GM23338 (cell line): ENCODE measurements around the gene EPHB1. TPM values are rescaled to one million over a fixed set of nuclear protein-coding genes. Genes with fewer than 3 reads are reported as not detected.
A peak's percentile ranks its signal among the peaks of the same experiment; 100 is the strongest.

Experiments used
- ATAC-seq: fragments of 200-7000 bp; cut with Tn5 transposase; 3 replicates; pipeline ENCODE4 v1.9.1; 2020
- DNase-seq: peaks from one replicate; pipeline ENCODE4 v3.0.0-alpha.2; 2015; ENCODE audit warnings: low spot score
- H2AFZ ChIP-seq: fragments of 200-600 bp; sonication (generic); 2 replicates; pipeline ENCODE4 v1.8.0; 2016; ENCODE audit warnings: antibody characterized with exemption, mild to moderate bottlenecking, moderate library complexity
- H3F3A ChIP-seq: fragments of 200-600 bp; sonication (generic); replicated peaks from 2 replicates; pipeline ENCODE4 v1.8.0; 2017; ENCODE audit warnings: antibody characterized with exemption, mixed run types, low read depth
- H3K27ac ChIP-seq: fragments of 200-600 bp; sonication (generic); 2 replicates; pipeline ENCODE4 v1.6.1; 2016; ENCODE audit warnings: low read depth
- H3K27me3 ChIP-seq: fragments of 200-600 bp; sonication (generic); 2 replicates; pipeline ENCODE4 v1.8.0; 2016; ENCODE audit warnings: mild to moderate bottlenecking, mixed run types, moderate library complexity; ENCODE audit not compliant: insufficient read depth
- H3K36me3 ChIP-seq: fragments of 200-600 bp; sonication (generic); 2 replicates; pipeline ENCODE4 v1.8.0; 2016; ENCODE audit warnings: mild to moderate bottlenecking; ENCODE audit not compliant: insufficient read depth
- H3K4me1 ChIP-seq: fragments of 200-600 bp; sonication (generic); 2 replicates; pipeline ENCODE4 v1.8.0; 2016; ENCODE audit warnings: mild to moderate bottlenecking, moderate library complexity; ENCODE audit not compliant: insufficient read depth
- H3K4me2 ChIP-seq: fragments of 200-600 bp; sonication (generic); 2 replicates; pipeline ENCODE4 v1.7.1; 2017; ENCODE audit warnings: mixed run types
- H3K4me3 ChIP-seq: fragments of 200-600 bp; sonication (generic); 2 replicates; pipeline ENCODE4 v1.6.1; 2016; ENCODE audit warnings: mixed run types
- H3K79me2 ChIP-seq: fragments of 200-600 bp; sonication (generic); replicated peaks from 2 replicates; pipeline ENCODE4 v1.8.0; 2017; ENCODE audit warnings: mild to moderate bottlenecking; ENCODE audit not compliant: insufficient read depth
- H3K9me2 ChIP-seq: fragments of 200-600 bp; sonication (generic); 2 replicates; pipeline ENCODE4 v1.8.0; 2017; ENCODE audit not compliant: insufficient read depth
- H4K20me1 ChIP-seq: fragments of 200-600 bp; sonication (generic); replicated peaks from 2 replicates; pipeline ENCODE4 v1.8.0; 2017; ENCODE audit warnings: mild to moderate bottlenecking; ENCODE audit not compliant: insufficient read depth
- H3K27ac Mint-ChIP-seq: 2 replicates; pipeline ENCODE4 v1.8.0; 2020; ENCODE audit warnings: inconsistent platforms, mild to moderate bottlenecking, moderate library complexity, mixed read lengths
- H3K27me3 Mint-ChIP-seq: 3 replicates; pipeline ENCODE4 v1.8.0; 2022; ENCODE audit warnings: low read depth, mild to moderate bottlenecking, moderate library complexity, mixed read lengths, inconsistent platforms; ENCODE audit not compliant: insufficient read depth, poor library complexity
- H3K36me3 Mint-ChIP-seq: 3 replicates; pipeline ENCODE4 v1.8.0; 2021; ENCODE audit warnings: low read depth, mild to moderate bottlenecking, inconsistent platforms, moderate library complexity, mixed read lengths
- H3K4me1 Mint-ChIP-seq: 3 replicates; pipeline ENCODE4 v1.8.0; 2020; ENCODE audit warnings: mild to moderate bottlenecking, inconsistent platforms, mixed read lengths
- H3K4me3 Mint-ChIP-seq: 3 replicates; pipeline ENCODE4 v1.8.0; 2021; ENCODE audit warnings: moderate library complexity, mild to moderate bottlenecking, inconsistent platforms, mixed read lengths
- H3K9me3 Mint-ChIP-seq: 3 replicates; pipeline ENCODE4 v1.8.0; 2020; ENCODE audit warnings: moderate library complexity, mild to moderate bottlenecking, inconsistent platforms, mixed read lengths
- CREB1 ChIP-seq: fragments of 250-450 bp; sonication (Bioruptor Pico); IDR thresholded peaks from 2 replicates; pipeline ENCODE4 v1.5.0; 2020; ENCODE audit warnings: low read depth, mild to moderate bottlenecking, moderate library complexity
- CTCF ChIP-seq, 2 experiments: fragments of 200-600 bp in 1 of 2; sonication (generic) in 1 of 2; conservative IDR thresholded peaks; 2 replicates each; pipeline versions ENCODE4 v1.5.1 to v1.6.1; 2016 to 2017; ENCODE audit warnings: antibody characterized with exemption in 2 of 2, low read depth in 2 of 2, mild to moderate bottlenecking in 2 of 2, moderate library complexity in 1 of 2
- JUNB ChIP-seq: IDR thresholded peaks from one replicate; pipeline ENCODE4 v1.6.1; 2016; ENCODE audit warnings: antibody characterized with exemption; ENCODE audit not compliant: unreplicated experiment
- NANOG ChIP-seq: IDR thresholded peaks from 2 replicates; pipeline ENCODE4 v1.6.1; 2016; ENCODE audit warnings: antibody characterized with exemption, borderline replicate concordance
- POLR2AphosphoS5 ChIP-seq: IDR thresholded peaks from 2 replicates; pipeline ENCODE4 v1.6.1; 2016; ENCODE audit warnings: antibody characterized with exemption, low read depth
- REST ChIP-seq: IDR thresholded peaks from one replicate; pipeline ENCODE4 v1.6.1; 2018; ENCODE audit warnings: antibody characterized with exemption; ENCODE audit not compliant: unreplicated experiment
- STAT1 ChIP-seq: IDR thresholded peaks from one replicate; pipeline ENCODE4 v1.6.1; 2016; ENCODE audit warnings: antibody characterized with exemption; ENCODE audit not compliant: unreplicated experiment
- ZNF114 ChIP-seq: fragments of 250-450 bp; sonication (Bioruptor Pico); IDR thresholded peaks from 2 replicates; pipeline ENCODE4 v1.5.0; 2020; ENCODE audit warnings: mild to moderate bottlenecking, moderate library complexity
- ZNF331 ChIP-seq: fragments of 250-450 bp; sonication (Bioruptor Pico); IDR thresholded peaks from 2 replicates; pipeline ENCODE4 v1.5.0; 2020; ENCODE audit warnings: low read depth, mild to moderate bottlenecking, moderate library complexity
- ZNF462 ChIP-seq: fragments of 250-450 bp; sonication (Bioruptor Pico); IDR thresholded peaks from 2 replicates; pipeline ENCODE4 v1.5.0; 2020; ENCODE audit warnings: mild to moderate bottlenecking, moderate library complexity
- polyA plus RNA-seq: library from polyadenylated mRNA; unstranded; fragments of >200 nt; fragmentation: Nextera tagmentation; extraction: Ambion mirVana; gene quantifications from 2 replicates; pipeline ENCODE4 v1.2.1, GENCODE V29; 2016
- total RNA-seq: library from RNA; depleted of rRNA; stranded (reverse); fragments of >200 nt; shearing (Covaris generic); gene quantifications from 2 replicates; pipeline ENCODE4 v1.2.3, GENCODE V29; 2014

EPHB1 gene
- total and polyA plus RNA-seq, 2 experiments from 2014 or later, result 2.7 to 5.2 TPM

- no peaks in the 10 kb centered on the region for H3F3A ChIP-seq
- Mint-ChIP-seq H3K4me1 (peaks cover 38% of the 10 kb centered on the region), H3K27me3 (peaks cover 13% of the 10 kb centered on the region), H3K36me3 (no peaks in the 10 kb centered on the region; the same call in 2 of the 3 replicates), H3K9me3 (no peaks in the 10 kb centered on the region), H3K4me3 (no peak overlapping the region), H3K27ac (no peak overlapping the region)
- DNase-seq (no peak), ATAC-seq (peak; percentile 65)
- no peak for TF ChIP-seq POLR2AphosphoS5
- peak in 1 of 2 experiments; percentile 23; a peak in 2 of 4 replicates for TF ChIP-seq CTCF (conservative IDR thresholded peaks at IDR 0.05; ENCODE audit: low read depth in 2 of 2)
- H3K27me3 ChIP-seq, result no peaks in the 10 kb centered on the region
- H3K4me2 ChIP-seq, result no peak overlapping the region
- H3K4me3 ChIP-seq, result no peak overlapping the region
- H2AFZ ChIP-seq, result 0 out of 2 replicates have a peak overlapping the region, but pooled peaks have one; percentile 70
- H3K9me2 ChIP-seq, result no peaks in the 10 kb centered on the region; the same call in 1 of the 2 replicates
- no peak overlapping the region for H3K27ac ChIP-seq
- H4K20me1 ChIP-seq, result no peaks in the 10 kb centered on the region
- no peaks in the 10 kb centered on the region for H3K36me3 ChIP-seq
- H3K79me2 ChIP-seq, result no peaks in the 10 kb centered on the region
- 0 out of 2 replicates have a peak, but pooled peaks cover 7% of the 10 kb centered on the region for H3K4me1 ChIP-seq
Measured at GRCh38 chr3:135099734-135100355, 304.8 kb downstream of the EPHB1 start.

GRCh38 chr3:135100366-135100765 lies 305.3 kb downstream of the EPHB1 start:
- no peaks in the 10 kb centered on the region; the same call in 1 of the 2 replicates for H3K9me2 ChIP-seq
- no peaks in the 10 kb centered on the region for H3F3A ChIP-seq
- no peak overlapping the region for H3K4me3 ChIP-seq
- peaks cover 38% of the 10 kb centered on the region for H3K4me1 Mint-ChIP-seq
- H4K20me1 ChIP-seq, result no peaks in the 10 kb centered on the region
- no peaks in the 10 kb centered on the region; the same call in 2 of the 3 replicates for H3K36me3 Mint-ChIP-seq
- H3K79me2 ChIP-seq, result no peaks in the 10 kb centered on the region
- H3K4me3 Mint-ChIP-seq, result no peak overlapping the region
- DNase-seq, result no peak
- no peak overlapping the region for H3K27ac ChIP-seq
- no peaks in the 10 kb centered on the region for H3K9me3 Mint-ChIP-seq
- ATAC-seq, result no peak
- 0 out of 2 replicates have a peak, but pooled peaks cover 7% of the 10 kb centered on the region for H3K4me1 ChIP-seq
- no peaks in the 10 kb centered on the region for H3K27me3 ChIP-seq
- no peak overlapping the region for H3K4me2 ChIP-seq
- no peaks in the 10 kb centered on the region for H3K36me3 ChIP-seq
- H2AFZ ChIP-seq, result no peak overlapping the region
- peaks cover 13% of the 10 kb centered on the region for H3K27me3 Mint-ChIP-seq
- no peak overlapping the region for H3K27ac Mint-ChIP-seq
- TF ChIP-seq ZNF331 (CRISPR knock-in tag), result no peak
- no peak for TF ChIP-seq STAT1
- no peak for TF ChIP-seq NANOG
- TF ChIP-seq ZNF462 (CRISPR knock-in tag), result no peak
- no peak for TF ChIP-seq REST
- TF ChIP-seq JUNB, result no peak
- no peak for TF ChIP-seq CREB1 (CRISPR knock-in tag)
- TF ChIP-seq ZNF114, result no peak
